Uterus (tissue), 2 donors: Measurements from ENCODE around the gene CBFA2T3.

Source experiments
- CTCF ChIP-seq, 4 experiments: fragments of 200-600 bp in 2 of 4; fragments of 450-650 bp in 2 of 4; sonication (generic) in 2 of 4; IDR thresholded peaks; one replicate each; pipeline ENCODE4 v1.5.1; 2016 to 2019; ENCODE audit warnings: antibody characterized with exemption in 4 of 4, mild to moderate bottlenecking in 2 of 4, moderate library complexity in 1 of 4
- POLR2A ChIP-seq, 2 donors: fragments of 450-650 bp; IDR thresholded peaks; one replicate each; pipeline ENCODE4 v1.6.1; 2016; ENCODE audit warnings: antibody characterized with exemption in 2 of 2, mild to moderate bottlenecking in 1 of 2, moderate library complexity in 1 of 2

GRCh38 chr16:88973007-88973410 lies 4.0 kb downstream of the CBFA2T3 start:
- TF ChIP-seq CTCF (IDR thresholded peaks at IDR 0.05), result no peak
- no peak for TF ChIP-seq POLR2A (IDR thresholded peaks at IDR 0.05)
